Sigmoid colon (tissue), 4 donors: ENCODE data around the gene STAT5B.

Experiments
- EP300 ChIP-seq, 4 donors: sonication (generic); formaldehyde crosslinking; IDR thresholded peaks; one replicate each; pipeline ENCODE4 v1.6.1; 2017; ENCODE audit warnings: antibody characterized with exemption in 4 of 4
- TF ChIP-seq, protein P1 (sequence below), 4 experiments: fragments of 450-650 bp in 3 of 4; fragments of 200-600 bp in 1 of 4; IDR thresholded peaks; one replicate each; pipeline ENCODE4 v1.5.1; 2016 to 2019; ENCODE audit warnings: antibody characterized with exemption in 4 of 4, mild to moderate bottlenecking in 3 of 4, moderate library complexity in 2 of 4

DNA sequence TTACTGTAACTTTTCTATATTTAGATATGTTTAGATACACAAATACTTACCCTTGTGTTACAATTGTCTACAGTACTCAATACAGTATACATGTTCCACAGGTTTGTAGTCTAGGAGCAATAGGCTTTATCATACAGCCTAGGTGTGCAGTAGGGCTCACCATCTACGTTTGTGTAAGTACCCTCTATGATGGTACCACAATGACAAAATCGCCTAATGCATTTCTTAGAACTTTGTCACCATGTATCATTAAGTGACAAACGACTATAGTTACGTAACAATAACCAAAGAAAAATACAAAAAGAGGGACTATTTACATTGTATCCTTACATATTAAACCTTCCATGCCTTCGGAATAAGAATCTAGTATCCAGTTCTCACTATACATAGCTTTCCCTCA lies 8.0 kb downstream of the STAT5B start:
- TF ChIP-seq, protein P1, sequence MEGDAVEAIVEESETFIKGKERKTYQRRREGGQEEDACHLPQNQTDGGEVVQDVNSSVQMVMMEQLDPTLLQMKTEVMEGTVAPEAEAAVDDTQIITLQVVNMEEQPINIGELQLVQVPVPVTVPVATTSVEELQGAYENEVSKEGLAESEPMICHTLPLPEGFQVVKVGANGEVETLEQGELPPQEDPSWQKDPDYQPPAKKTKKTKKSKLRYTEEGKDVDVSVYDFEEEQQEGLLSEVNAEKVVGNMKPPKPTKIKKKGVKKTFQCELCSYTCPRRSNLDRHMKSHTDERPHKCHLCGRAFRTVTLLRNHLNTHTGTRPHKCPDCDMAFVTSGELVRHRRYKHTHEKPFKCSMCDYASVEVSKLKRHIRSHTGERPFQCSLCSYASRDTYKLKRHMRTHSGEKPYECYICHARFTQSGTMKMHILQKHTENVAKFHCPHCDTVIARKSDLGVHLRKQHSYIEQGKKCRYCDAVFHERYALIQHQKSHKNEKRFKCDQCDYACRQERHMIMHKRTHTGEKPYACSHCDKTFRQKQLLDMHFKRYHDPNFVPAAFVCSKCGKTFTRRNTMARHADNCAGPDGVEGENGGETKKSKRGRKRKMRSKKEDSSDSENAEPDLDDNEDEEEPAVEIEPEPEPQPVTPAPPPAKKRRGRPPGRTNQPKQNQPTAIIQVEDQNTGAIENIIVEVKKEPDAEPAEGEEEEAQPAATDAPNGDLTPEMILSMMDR (IDR thresholded peaks at IDR 0.05), result no peak
- TF ChIP-seq EP300 (IDR thresholded peaks at IDR 0.05), result no peak
